ENCODE data around the gene NAV2.

GRCh38 chr11:20059587-20060021 is 347.0 kb downstream of the NAV2 start:
- TF ChIP-seq CTCF (optimal IDR thresholded peaks at IDR 0.05 in 1 of 3, IDR thresholded peaks at IDR 0.05 in 1 of 3, conservative IDR thresholded peaks at IDR 0.05 in 1 of 3; ENCODE audit: extremely low read depth in 1 of 3, insufficient read depth in 2 of 3, low read length in 3 of 3) (no peak), EZH2 (IDR thresholded peaks at IDR 0.05; ENCODE audit: low read length) (no peak)
